GM12878 (cell line): ENCODE measurements around the gene NBPF14. TPM values are rescaled to one million over a fixed set of nuclear protein-coding genes. Genes with fewer than 3 reads are reported as not detected.

Experiments used
- ATF2 ChIP-seq: IDR thresholded peaks from 2 replicates; pipeline ENCODE4 v1.6.1; 2012; ENCODE audit warnings: low read length, inconsistent platforms
- BCL11A ChIP-seq: IDR thresholded peaks from 2 replicates; pipeline ENCODE4 v1.6.1; 2011; ENCODE audit warnings: low read depth, low read length
- BCL3 ChIP-seq: IDR thresholded peaks from 2 replicates; pipeline ENCODE4 v1.6.1; 2011; ENCODE audit warnings: borderline replicate concordance, low read depth, mild to moderate bottlenecking, moderate library complexity, low read length; ENCODE audit not compliant: insufficient read depth, poor library complexity, severe bottlenecking
- BMI1 ChIP-seq: fragments of 450-650 bp; IDR thresholded peaks from 2 replicates; pipeline ENCODE4 v1.6.1; 2016; ENCODE audit warnings: mild to moderate bottlenecking, moderate library complexity, borderline replicate concordance
- CBFB ChIP-seq: IDR thresholded peaks from 2 replicates; pipeline ENCODE4 v1.6.1; 2016; ENCODE audit warnings: antibody characterized with exemption, low read depth
- CREM ChIP-seq: IDR thresholded peaks from 2 replicates; pipeline ENCODE4 v1.6.1; 2014; ENCODE audit warnings: antibody characterized with exemption, low read depth
- ESRRA ChIP-seq: IDR thresholded peaks from 2 replicates; pipeline ENCODE4 v1.6.1; 2012; ENCODE audit warnings: mild to moderate bottlenecking, low read length, improper control_type of control experiment
- ETV6 ChIP-seq, 2 experiments: fragments of 450-650 bp in 1 of 2; IDR thresholded peaks in 1 of 2; conservative IDR thresholded peaks in 1 of 2; 2 replicates each; pipeline ENCODE4 v1.6.1; 2014; ENCODE audit warnings: antibody characterized with exemption in 1 of 2, borderline replicate concordance in 1 of 2, low read depth in 1 of 2, mild to moderate bottlenecking in 1 of 2, moderate library complexity in 1 of 2
- EZH2 ChIP-seq: IDR thresholded peaks from 2 replicates; pipeline ENCODE4 v1.6.1; 2012; ENCODE audit warnings: low read depth, mild to moderate bottlenecking, control low read depth, inconsistent platforms, low read length, borderline replicate concordance; ENCODE audit not compliant: control insufficient read depth
- FOXK2 ChIP-seq: fragments of 450-650 bp; IDR thresholded peaks from 2 replicates; pipeline ENCODE4 v1.6.1; 2017; ENCODE audit warnings: mild to moderate bottlenecking, moderate library complexity
- IRF4 ChIP-seq: IDR thresholded peaks from 2 replicates; pipeline ENCODE4 v1.6.1; 2011; ENCODE audit warnings: low read depth, low read length
- MYB ChIP-seq: fragments of 150-350 bp; IDR thresholded peaks from 2 replicates; pipeline ENCODE4 v1.6.1; 2014; ENCODE audit warnings: mild to moderate bottlenecking, low read depth, low read length, borderline replicate concordance
- NR2F1 ChIP-seq: fragments of 450-650 bp; conservative IDR thresholded peaks from 2 replicates; pipeline ENCODE4 v1.6.1; 2017; ENCODE audit warnings: mild to moderate bottlenecking
- PML ChIP-seq: IDR thresholded peaks from 2 replicates; pipeline ENCODE4 v1.6.1; 2012; ENCODE audit warnings: low read length, inconsistent platforms
- POLR2AphosphoS5 ChIP-seq: IDR thresholded peaks from 2 replicates; pipeline ENCODE4 v1.6.1; 2011; ENCODE audit warnings: mild to moderate bottlenecking, low read length, inconsistent platforms
- RAD51 ChIP-seq: fragments of 450-650 bp; IDR thresholded peaks from 2 replicates; pipeline ENCODE4 v1.6.1; 2016; ENCODE audit warnings: moderate library complexity, mild to moderate bottlenecking, inconsistent platforms
- RELA ChIP-seq: fragments of 450-650 bp; IDR thresholded peaks from 2 replicates; pipeline ENCODE4 v1.8.0; 2014; ENCODE audit warnings: borderline replicate concordance; ENCODE audit not compliant: partially characterized antibody
- TCF12 ChIP-seq: IDR thresholded peaks from 2 replicates; pipeline ENCODE4 v1.6.1; 2011; ENCODE audit warnings: low read depth, mild to moderate bottlenecking, low read length
- polyA plus RNA-seq, 11 experiments: library from polyadenylated mRNA; depleted of rRNA in 4 of 11; unstranded in 6 of 11; stranded (reverse) in 5 of 11; fragments of >200 nt; fragmentation: Nextera tagmentation in 4 of 11; fragmentation: Illumina TruSeq in 1 of 11; extraction: Ambion mirVana in 4 of 11; extraction: Trizol in 1 of 11; gene quantifications; 1 replicate in 1 of 11; 2 replicates in 10 of 11; pipeline versions ENCODE4 v1.2.1 to v1.2.3, GENCODE V29; 2011 to 2016; ENCODE audit warnings: inconsistent platforms in 2 of 11, missing spikeins in 2 of 11, low read depth in 1 of 11
- total RNA-seq, 4 experiments: library from RNA; depleted of rRNA in 3 of 4; stranded (reverse); fragments of >200 nt in 3 of 4; fragmentation: Illumina TruSeq in 1 of 4; extraction: Trizol in 1 of 4; gene quantifications; 2 replicates each; pipeline versions ENCODE4 v1.2.1 to v1.2.3, GENCODE V29; 2013 to 2021
- TF ChIP-seq, protein P1 (sequence below): fragments of 450-650 bp; IDR thresholded peaks from 2 replicates; pipeline ENCODE4 v1.6.1; 2017; ENCODE audit warnings: antibody characterized with exemption, mild to moderate bottlenecking, moderate library complexity
- TF ChIP-seq, protein P2 (sequence below): fragments of 450-650 bp; IDR thresholded peaks from 2 replicates; pipeline ENCODE4 v1.6.1; 2017; ENCODE audit warnings: mild to moderate bottlenecking

The NBPF14 gene
- total and polyA plus RNA-seq, 10 of the 15 experiments (the other 5 are each of a cell fraction or from before 2014, with no cell fraction given) = 0.05 to 6.6 (median 0.81) TPM

GRCh38 chr1:148522561-148523204, 73.1 kb downstream of the NBPF14 start (continued):
- TF ChIP-seq, protein P1, sequence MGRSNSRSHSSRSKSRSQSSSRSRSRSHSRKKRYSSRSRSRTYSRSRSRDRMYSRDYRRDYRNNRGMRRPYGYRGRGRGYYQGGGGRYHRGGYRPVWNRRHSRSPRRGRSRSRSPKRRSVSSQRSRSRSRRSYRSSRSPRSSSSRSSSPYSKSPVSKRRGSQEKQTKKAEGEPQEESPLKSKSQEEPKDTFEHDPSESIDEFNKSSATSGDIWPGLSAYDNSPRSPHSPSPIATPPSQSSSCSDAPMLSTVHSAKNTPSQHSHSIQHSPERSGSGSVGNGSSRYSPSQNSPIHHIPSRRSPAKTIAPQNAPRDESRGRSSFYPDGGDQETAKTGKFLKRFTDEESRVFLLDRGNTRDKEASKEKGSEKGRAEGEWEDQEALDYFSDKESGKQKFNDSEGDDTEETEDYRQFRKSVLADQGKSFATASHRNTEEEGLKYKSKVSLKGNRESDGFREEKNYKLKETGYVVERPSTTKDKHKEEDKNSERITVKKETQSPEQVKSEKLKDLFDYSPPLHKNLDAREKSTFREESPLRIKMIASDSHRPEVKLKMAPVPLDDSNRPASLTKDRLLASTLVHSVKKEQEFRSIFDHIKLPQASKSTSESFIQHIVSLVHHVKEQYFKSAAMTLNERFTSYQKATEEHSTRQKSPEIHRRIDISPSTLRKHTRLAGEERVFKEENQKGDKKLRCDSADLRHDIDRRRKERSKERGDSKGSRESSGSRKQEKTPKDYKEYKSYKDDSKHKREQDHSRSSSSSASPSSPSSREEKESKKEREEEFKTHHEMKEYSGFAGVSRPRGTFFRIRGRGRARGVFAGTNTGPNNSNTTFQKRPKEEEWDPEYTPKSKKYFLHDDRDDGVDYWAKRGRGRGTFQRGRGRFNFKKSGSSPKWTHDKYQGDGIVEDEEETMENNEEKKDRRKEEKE = peak; percentile 82
- TF ChIP-seq RAD51 (0 out of 2 replicates have a peak, but pooled peaks have one; percentile 22), ESRRA (peak; percentile 37; the same call in 1 of the 2 replicates), POLR2AphosphoS5 (peak; percentile 96), EZH2 (0 out of 2 replicates have a peak, but pooled peaks have one; percentile 44), NR2F1 (peak; percentile 73), MYB (0 out of 2 replicates have a peak, but pooled peaks have one; percentile 59), IRF4 (0 out of 2 replicates have a peak, but pooled peaks have one; percentile 41), PML (peak; percentile 100), BCL3 (peak; percentile 97), RELA (peak; percentile 31), BCL11A (peak; percentile 97), CREM (peak; percentile 93), ATF2 (peak; percentile 97), TCF12 (peak; percentile 94), CBFB (peak; percentile 100), ETV6 (conservative IDR thresholded peaks at IDR 0.05 in 1 of 2, IDR thresholded peaks at IDR 0.05 in 1 of 2; ENCODE audit: borderline replicate concordance in 1 of 2, low read depth in 1 of 2) (peak in 1 of 2 experiments; percentile 85; a peak in 2 of 4 replicates), FOXK2 (peak; percentile 16; the same call in 1 of the 2 replicates), BMI1 (peak; percentile 94)
- TF ChIP-seq, protein P2, sequence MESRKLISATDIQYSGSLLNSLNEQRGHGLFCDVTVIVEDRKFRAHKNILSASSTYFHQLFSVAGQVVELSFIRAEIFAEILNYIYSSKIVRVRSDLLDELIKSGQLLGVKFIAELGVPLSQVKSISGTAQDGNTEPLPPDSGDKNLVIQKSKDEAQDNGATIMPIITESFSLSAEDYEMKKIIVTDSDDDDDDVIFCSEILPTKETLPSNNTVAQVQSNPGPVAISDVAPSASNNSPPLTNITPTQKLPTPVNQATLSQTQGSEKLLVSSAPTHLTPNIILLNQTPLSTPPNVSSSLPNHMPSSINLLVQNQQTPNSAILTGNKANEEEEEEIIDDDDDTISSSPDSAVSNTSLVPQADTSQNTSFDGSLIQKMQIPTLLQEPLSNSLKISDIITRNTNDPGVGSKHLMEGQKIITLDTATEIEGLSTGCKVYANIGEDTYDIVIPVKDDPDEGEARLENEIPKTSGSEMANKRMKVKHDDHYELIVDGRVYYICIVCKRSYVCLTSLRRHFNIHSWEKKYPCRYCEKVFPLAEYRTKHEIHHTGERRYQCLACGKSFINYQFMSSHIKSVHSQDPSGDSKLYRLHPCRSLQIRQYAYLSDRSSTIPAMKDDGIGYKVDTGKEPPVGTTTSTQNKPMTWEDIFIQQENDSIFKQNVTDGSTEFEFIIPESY = 0 out of 2 replicates have a peak, but pooled peaks have one; percentile 9
